MM.1S (cell line): ENCODE data around the gene GOLIM4.

Source experiments
- DNase-seq: peaks from one replicate; pipeline ENCODE4 v3.0.0-alpha.2; 2015
- H2AFZ ChIP-seq: fragments of 300-600 bp; sonication (generic); 2 replicates; pipeline ENCODE4 v1.6.0; 2016; ENCODE audit warnings: antibody characterized with exemption, low read length
- H3F3A ChIP-seq: fragments of 300-600 bp; sonication (generic); 2 replicates; pipeline ENCODE4 v1.6.1; 2016; ENCODE audit warnings: mild to moderate bottlenecking, antibody characterized with exemption, low read length, moderate library complexity, mixed read lengths; ENCODE audit not compliant: insufficient read depth
- H3K27ac ChIP-seq: fragments of 300-600 bp; sonication (generic); 2 replicates; pipeline ENCODE4 v1.5.1; 2016; ENCODE audit warnings: mild to moderate bottlenecking, low read length
- H3K27me3 ChIP-seq: fragments of 300-600 bp; sonication (generic); replicated peaks from 2 replicates; pipeline ENCODE4 v1.6.0; 2016; ENCODE audit warnings: low read length; ENCODE audit not compliant: insufficient read depth
- H3K36me3 ChIP-seq: fragments of 300-600 bp; sonication (generic); replicated peaks from 2 replicates; pipeline ENCODE4 v1.6.1; 2016; ENCODE audit warnings: mild to moderate bottlenecking, low read length, mixed read lengths; ENCODE audit not compliant: insufficient read depth
- H3K4me1 ChIP-seq: fragments of 300-600 bp; sonication (generic); 2 replicates; pipeline ENCODE4 v1.6.1; 2016; ENCODE audit warnings: low read length, mixed read lengths
- H3K4me2 ChIP-seq: fragments of 300-600 bp; sonication (generic); 2 replicates; pipeline ENCODE4 v1.6.0; 2016; ENCODE audit warnings: low read depth, low read length
- H3K4me3 ChIP-seq: fragments of 300-600 bp; sonication (generic); 2 replicates; pipeline ENCODE4 v1.5.1; 2016; ENCODE audit warnings: low read length, mixed read lengths
- H3K79me2 ChIP-seq: fragments of 300-600 bp; sonication (generic); 2 replicates; pipeline ENCODE4 v1.6.1; 2016; ENCODE audit warnings: mixed run types, low read length, mixed read lengths
- H3K9ac ChIP-seq: fragments of 300-600 bp; sonication (generic); 2 replicates; pipeline ENCODE4 v1.6.1; 2016; ENCODE audit warnings: low read length, mixed read lengths
- H3K9me2 ChIP-seq: fragments of 300-600 bp; sonication (generic); replicated peaks from 2 replicates; pipeline ENCODE4 v1.6.1; 2016; ENCODE audit warnings: mild to moderate bottlenecking, low read length, mixed read lengths; ENCODE audit not compliant: insufficient read depth
- H3K9me3 ChIP-seq: fragments of 300-600 bp; sonication (generic); replicated peaks from 2 replicates; pipeline ENCODE4 v1.6.1; 2016; ENCODE audit warnings: mild to moderate bottlenecking, low read length, mixed read lengths; ENCODE audit not compliant: insufficient read depth
- H4K20me1 ChIP-seq: fragments of 300-600 bp; sonication (generic); 2 replicates; pipeline ENCODE4 v1.6.1; 2016; ENCODE audit warnings: mild to moderate bottlenecking, low read length, moderate library complexity, mixed read lengths; ENCODE audit not compliant: insufficient read depth
- EZH2 ChIP-seq: fragments of 300-600 bp; sonication (generic); optimal IDR thresholded peaks from 2 replicates; pipeline ENCODE3; 2017; ENCODE audit warnings: low read depth, mild to moderate bottlenecking, antibody characterized with exemption, low read length, mixed read lengths
- EZH2phosphoT487 ChIP-seq: fragments of 300-600 bp; sonication (generic); IDR thresholded peaks from 2 replicates; pipeline ENCODE4 v1.6.1; 2018; ENCODE audit warnings: antibody characterized with exemption, low read length
- TF ChIP-seq, protein P1 (sequence below): fragments of 300-600 bp; sonication (generic); IDR thresholded peaks from 2 replicates; pipeline ENCODE4 v1.5.1; 2016; ENCODE audit warnings: antibody characterized with exemption, low read length, mixed read lengths

The GOLIM4 gene

DNA sequence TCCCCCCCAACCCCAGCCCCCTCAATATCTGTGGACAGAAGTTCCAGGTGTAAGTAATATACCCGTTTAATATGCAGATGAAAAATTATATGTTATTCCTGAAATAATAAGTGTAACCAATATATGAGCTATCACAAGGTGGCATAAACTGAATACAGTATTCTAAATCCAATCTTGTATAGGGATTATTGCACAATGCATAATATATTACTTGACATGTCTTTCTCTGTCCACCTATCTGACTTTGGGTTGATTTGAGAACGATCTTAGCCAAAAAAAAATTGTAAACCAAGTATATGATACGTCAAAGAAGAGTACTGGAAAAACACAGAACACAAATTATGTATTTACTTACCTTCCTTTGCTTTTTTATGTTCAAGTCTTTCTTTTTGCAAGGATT lies 47.8 kb downstream of the GOLIM4 start:
- H3K36me3 ChIP-seq: 0 out of 2 replicates have a peak, but pooled peaks cover 3% of the 10 kb centered on the region
- 0 out of 2 replicates have a peak, but pooled peaks cover 2% of the 10 kb centered on the region for H3F3A ChIP-seq
- peaks cover 33% of the 10 kb centered on the region for H3K79me2 ChIP-seq
- no peaks in the 10 kb centered on the region for H3K27me3 ChIP-seq
- H3K4me2 ChIP-seq: no peak overlapping the region
- no peaks in the 10 kb centered on the region for H4K20me1 ChIP-seq
- H3K27ac ChIP-seq: no peak overlapping the region
- no peak overlapping the region for H2AFZ ChIP-seq
- no peaks in the 10 kb centered on the region for H3K9me2 ChIP-seq
- no peak for DNase-seq
- no peak overlapping the region for H3K4me3 ChIP-seq
- H3K4me1 ChIP-seq: no peaks in the 10 kb centered on the region
- TF ChIP-seq EZH2phosphoT487: no peak
- TF ChIP-seq EZH2: no peak
- TF ChIP-seq, protein P1, sequence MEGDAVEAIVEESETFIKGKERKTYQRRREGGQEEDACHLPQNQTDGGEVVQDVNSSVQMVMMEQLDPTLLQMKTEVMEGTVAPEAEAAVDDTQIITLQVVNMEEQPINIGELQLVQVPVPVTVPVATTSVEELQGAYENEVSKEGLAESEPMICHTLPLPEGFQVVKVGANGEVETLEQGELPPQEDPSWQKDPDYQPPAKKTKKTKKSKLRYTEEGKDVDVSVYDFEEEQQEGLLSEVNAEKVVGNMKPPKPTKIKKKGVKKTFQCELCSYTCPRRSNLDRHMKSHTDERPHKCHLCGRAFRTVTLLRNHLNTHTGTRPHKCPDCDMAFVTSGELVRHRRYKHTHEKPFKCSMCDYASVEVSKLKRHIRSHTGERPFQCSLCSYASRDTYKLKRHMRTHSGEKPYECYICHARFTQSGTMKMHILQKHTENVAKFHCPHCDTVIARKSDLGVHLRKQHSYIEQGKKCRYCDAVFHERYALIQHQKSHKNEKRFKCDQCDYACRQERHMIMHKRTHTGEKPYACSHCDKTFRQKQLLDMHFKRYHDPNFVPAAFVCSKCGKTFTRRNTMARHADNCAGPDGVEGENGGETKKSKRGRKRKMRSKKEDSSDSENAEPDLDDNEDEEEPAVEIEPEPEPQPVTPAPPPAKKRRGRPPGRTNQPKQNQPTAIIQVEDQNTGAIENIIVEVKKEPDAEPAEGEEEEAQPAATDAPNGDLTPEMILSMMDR: no peak
- no peaks in the 10 kb centered on the region for H3K9me3 ChIP-seq
- no peak overlapping the region for H3K9ac ChIP-seq

DNA sequence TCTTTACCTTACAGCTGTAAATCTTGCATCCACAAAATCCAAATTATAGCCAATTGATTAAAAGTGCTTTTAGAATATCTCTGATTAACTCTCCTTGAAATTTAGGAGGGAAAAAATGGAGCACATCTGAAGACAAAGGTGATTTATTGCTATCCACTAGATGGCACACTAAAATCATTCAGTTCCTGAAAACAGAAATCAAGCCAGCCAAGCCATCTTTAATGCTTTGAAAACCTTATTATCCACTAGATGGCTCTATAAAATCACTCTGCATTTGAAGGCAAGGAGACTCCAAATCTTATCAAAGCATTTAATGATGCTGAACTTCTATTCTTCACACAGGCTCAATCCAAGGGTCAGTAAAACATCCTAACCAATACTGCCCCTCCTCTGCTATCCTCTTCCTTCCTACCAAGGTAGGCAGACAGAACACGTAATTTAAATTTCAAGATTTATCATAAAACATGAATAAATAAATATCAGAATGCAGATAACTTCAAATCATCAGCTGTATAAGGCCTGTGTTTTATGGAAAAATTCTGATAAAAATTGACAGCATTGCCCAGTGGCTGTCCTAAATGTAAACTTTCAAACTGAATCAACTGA lies 48.4 kb downstream of the GOLIM4 start:
- Histone ChIP-seq H3F3A (0 out of 2 replicates have a peak, but pooled peaks cover 2% of the 10 kb centered on the region), H3K4me3 (no peak overlapping the region), H3K4me1 (no peaks in the 10 kb centered on the region), H3K9me2 (no peaks in the 10 kb centered on the region), H2AFZ (no peak overlapping the region), H3K79me2 (peaks cover 27% of the 10 kb centered on the region), H3K27me3 (no peaks in the 10 kb centered on the region), H3K27ac (no peak overlapping the region), H4K20me1 (no peaks in the 10 kb centered on the region), H3K36me3 (0 out of 2 replicates have a peak, but pooled peaks cover 3% of the 10 kb centered on the region), H3K9ac (no peak overlapping the region), H3K4me2 (no peak overlapping the region), H3K9me3 (no peaks in the 10 kb centered on the region)
- TF ChIP-seq, protein P1: peak; percentile 99
- no peak for TF ChIP-seq EZH2phosphoT487
- DNase-seq: peak; percentile 93

DNA sequence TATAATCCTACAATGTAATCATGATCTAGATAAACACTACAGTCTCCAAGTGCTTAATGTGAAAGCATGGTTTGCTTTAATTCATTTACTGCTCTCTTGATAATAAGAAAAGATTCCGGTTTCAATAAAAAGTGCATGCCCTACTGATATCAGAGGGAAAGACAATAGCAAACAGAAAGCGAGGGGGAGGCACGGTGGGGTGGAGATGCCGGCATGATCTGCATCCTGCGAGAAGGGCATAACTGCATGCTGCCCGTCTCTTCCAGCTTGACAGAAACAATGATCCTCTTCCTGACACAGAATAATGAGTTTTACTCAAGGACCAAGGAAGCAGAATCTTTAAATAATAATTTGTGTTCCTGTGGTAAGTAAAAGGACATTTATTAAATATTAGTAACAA lies 51.7 kb downstream of the GOLIM4 start:
- Histone ChIP-seq H2AFZ (no peak overlapping the region), H3K9ac (no peak overlapping the region), H3K36me3 (peaks cover 3% of the 10 kb centered on the region; the same call in 1 of the 2 replicates), H3K4me2 (no peak overlapping the region), H3K9me2 (no peaks in the 10 kb centered on the region), H4K20me1 (no peaks in the 10 kb centered on the region), H3K4me3 (no peak overlapping the region), H3F3A (no peaks in the 10 kb centered on the region), H3K4me1 (no peaks in the 10 kb centered on the region), H3K27ac (no peak overlapping the region), H3K27me3 (no peaks in the 10 kb centered on the region), H3K79me2 (peaks cover 3% of the 10 kb centered on the region; the same call in 1 of the 2 replicates), H3K9me3 (no peaks in the 10 kb centered on the region)
- no peak for DNase-seq
- TF ChIP-seq EZH2phosphoT487: no peak
- no peak for TF ChIP-seq EZH2
- TF ChIP-seq, protein P1: no peak
